IMR-90 (cell line): Measurements from ENCODE around the gene FBN1.

Source experiments
- CHD1 ChIP-seq: IDR thresholded peaks from 2 replicates; pipeline ENCODE4 v1.6.1; 2012; ENCODE audit warnings: low read depth, low read length, improper control_type of control experiment
- FOS ChIP-seq: fragments of 150-350 bp; IDR thresholded peaks from 2 replicates; pipeline ENCODE4 v1.6.1; 2016; ENCODE audit warnings: low read depth, low read length
- MAZ ChIP-seq: IDR thresholded peaks from 2 replicates; pipeline ENCODE4 v1.6.1; 2012; ENCODE audit warnings: low read depth, mild to moderate bottlenecking, low read length, improper control_type of control experiment, moderate library complexity, borderline replicate concordance
- NFE2L2 ChIP-seq: fragments of 150-350 bp; IDR thresholded peaks from 2 replicates; pipeline ENCODE4 v1.6.1; 2016; ENCODE audit warnings: low read depth, mild to moderate bottlenecking, low read length
- POLR2A ChIP-seq: IDR thresholded peaks from 2 replicates; pipeline ENCODE4 v1.6.1; 2012; ENCODE audit warnings: mild to moderate bottlenecking, low read depth, low read length
- RAD21 ChIP-seq: IDR thresholded peaks from 2 replicates; pipeline ENCODE4 v1.6.1; 2012; ENCODE audit warnings: low read length, improper control_type of control experiment
- RFX5 ChIP-seq: IDR thresholded peaks from 2 replicates; pipeline ENCODE4 v1.8.0; 2012; ENCODE audit warnings: low read depth, mild to moderate bottlenecking, low read length, moderate library complexity
- TF ChIP-seq, protein P1 (sequence below): conservative IDR thresholded peaks from 2 replicates; pipeline ENCODE4 v1.5.1; 2012; ENCODE audit warnings: mild to moderate bottlenecking, low read depth, low read length, improper control_type of control experiment
- TF ChIP-seq, protein P2 (sequence below): fragments of 150-350 bp; IDR thresholded peaks from 2 replicates; pipeline ENCODE4 v1.6.1; 2017; ENCODE audit warnings: mild to moderate bottlenecking, antibody characterized with exemption, low read length, low read depth

DNA sequence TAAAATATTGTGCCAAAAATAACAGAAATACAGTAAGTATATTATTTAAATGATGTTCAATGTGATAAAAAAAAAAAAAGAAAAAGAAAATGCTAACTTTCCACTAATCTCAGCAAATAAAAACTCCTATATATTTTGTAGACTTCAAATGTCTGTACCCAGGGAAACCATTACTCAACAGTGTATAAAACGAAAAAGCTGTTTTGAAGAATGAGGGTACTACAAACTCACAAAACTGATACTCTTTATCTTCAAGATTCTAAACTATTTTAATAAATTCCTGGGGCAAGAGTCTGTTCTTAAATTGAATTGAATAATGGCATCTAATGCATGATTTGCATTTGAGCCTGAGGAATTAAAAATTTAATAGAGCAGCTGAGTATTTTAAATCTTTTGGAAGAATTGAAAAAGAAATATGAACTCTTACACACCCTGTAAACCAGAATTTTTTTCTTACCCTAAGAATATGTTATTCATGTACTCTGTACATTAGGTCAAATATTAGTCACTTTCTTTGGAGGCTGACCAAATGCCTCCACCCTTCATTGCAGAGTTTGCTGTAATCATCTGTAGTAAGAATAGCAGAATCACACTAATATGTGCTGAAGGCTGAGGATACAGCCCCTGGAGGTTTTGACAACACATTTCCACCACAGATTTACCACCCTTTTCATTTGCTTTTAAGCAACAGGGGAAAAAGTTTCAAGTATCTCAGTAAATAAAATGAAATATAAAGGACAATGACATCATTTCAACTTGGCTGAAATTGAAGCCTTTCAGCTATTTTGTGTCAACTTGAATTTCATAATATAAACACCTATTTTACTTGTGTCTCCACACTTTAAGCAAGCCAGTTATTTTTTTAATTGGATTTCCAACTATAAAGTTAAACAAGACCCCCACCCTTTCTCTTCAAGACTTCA lies 79.7 kb downstream of the FBN1 start:
- no peak for TF ChIP-seq RFX5
- TF ChIP-seq, protein P1, sequence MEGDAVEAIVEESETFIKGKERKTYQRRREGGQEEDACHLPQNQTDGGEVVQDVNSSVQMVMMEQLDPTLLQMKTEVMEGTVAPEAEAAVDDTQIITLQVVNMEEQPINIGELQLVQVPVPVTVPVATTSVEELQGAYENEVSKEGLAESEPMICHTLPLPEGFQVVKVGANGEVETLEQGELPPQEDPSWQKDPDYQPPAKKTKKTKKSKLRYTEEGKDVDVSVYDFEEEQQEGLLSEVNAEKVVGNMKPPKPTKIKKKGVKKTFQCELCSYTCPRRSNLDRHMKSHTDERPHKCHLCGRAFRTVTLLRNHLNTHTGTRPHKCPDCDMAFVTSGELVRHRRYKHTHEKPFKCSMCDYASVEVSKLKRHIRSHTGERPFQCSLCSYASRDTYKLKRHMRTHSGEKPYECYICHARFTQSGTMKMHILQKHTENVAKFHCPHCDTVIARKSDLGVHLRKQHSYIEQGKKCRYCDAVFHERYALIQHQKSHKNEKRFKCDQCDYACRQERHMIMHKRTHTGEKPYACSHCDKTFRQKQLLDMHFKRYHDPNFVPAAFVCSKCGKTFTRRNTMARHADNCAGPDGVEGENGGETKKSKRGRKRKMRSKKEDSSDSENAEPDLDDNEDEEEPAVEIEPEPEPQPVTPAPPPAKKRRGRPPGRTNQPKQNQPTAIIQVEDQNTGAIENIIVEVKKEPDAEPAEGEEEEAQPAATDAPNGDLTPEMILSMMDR = peak; percentile 2; the same call in 1 of the 2 replicates
- TF ChIP-seq POLR2A = no peak
- TF ChIP-seq FOS = 0 out of 2 replicates have a peak, but pooled peaks have one; percentile 47
- no peak; the same call in 1 of the 2 replicates for TF ChIP-seq RAD21
- TF ChIP-seq MAZ = no peak
- no peak for TF ChIP-seq NFE2L2
- TF ChIP-seq CHD1 = no peak
- TF ChIP-seq, protein P2, sequence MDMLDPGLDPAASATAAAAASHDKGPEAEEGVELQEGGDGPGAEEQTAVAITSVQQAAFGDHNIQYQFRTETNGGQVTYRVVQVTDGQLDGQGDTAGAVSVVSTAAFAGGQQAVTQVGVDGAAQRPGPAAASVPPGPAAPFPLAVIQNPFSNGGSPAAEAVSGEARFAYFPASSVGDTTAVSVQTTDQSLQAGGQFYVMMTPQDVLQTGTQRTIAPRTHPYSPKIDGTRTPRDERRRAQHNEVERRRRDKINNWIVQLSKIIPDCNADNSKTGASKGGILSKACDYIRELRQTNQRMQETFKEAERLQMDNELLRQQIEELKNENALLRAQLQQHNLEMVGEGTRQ = no peak
